Inflammatory macrophage (primary cell): ENCODE measurements around the gene KRT82.

ENCODE experiments used
- DNase-seq, 2 donors: peaks; one replicate each; pipeline ENCODE4 v3.0.0-alpha.2; 2020 to 2022

Gene KRT82

GRCh38 chr12:52435659-52435999, 29.5 kb upstream of the KRT82 start:
- no peak for DNase-seq

GRCh38 chr12:52434760-52435530, 28.8 kb upstream of the KRT82 start:
- no peak for DNase-seq

GRCh38 chr12:52434081-52434733, 28.1 kb upstream of the KRT82 start, which contains the start of gene KRT75:
Gene KRT75 (minus strand): TSS chr12:52434371. CDS start chr12:52434304, 67 bp downstream.
- no peak for DNase-seq

- DNase-seq = no peak
Measured at GRCh38 chr12:52433501-52434080, 27.5 kb upstream of the KRT82 start.

- DNase-seq = no peak
Measured at GRCh38 chr12:52432559-52433207, 26.5 kb upstream of the KRT82 start.

- DNase-seq = no peak
Measured at GRCh38 chr12:52428121-52428520, 22.0 kb upstream of the KRT82 start.

- no peak for DNase-seq
Measured at GRCh38 chr12:52427083-52427482, 20.9 kb upstream of the KRT82 start.

- no peak for DNase-seq
Measured at GRCh38 chr12:52426034-52426433, 19.9 kb upstream of the KRT82 start.

GRCh38 chr12:52425466-52425865, 19.3 kb upstream of the KRT82 start:
- DNase-seq = no peak

GRCh38 chr12:52423661-52424500, 17.7 kb upstream of the KRT82 start:
- DNase-seq = no peak

GRCh38 chr12:52423035-52423434, 16.9 kb upstream of the KRT82 start:
- DNase-seq = no peak

GRCh38 chr12:52419656-52420055, 13.5 kb upstream of the KRT82 start:
- no peak for DNase-seq

GRCh38 chr12:52418576-52419110, 12.5 kb upstream of the KRT82 start:
- DNase-seq = no peak

- no peak for DNase-seq
Measured at GRCh38 chr12:52417740-52418139, 11.6 kb upstream of the KRT82 start.

- DNase-seq = no peak
Measured at GRCh38 chr12:52416795-52417194, 10.7 kb upstream of the KRT82 start.

- peak; percentile 22 to 69 for DNase-seq
Measured at GRCh38 chr12:52415870-52416750, 10.0 kb upstream of the KRT82 start.

- no peak for DNase-seq
Measured at GRCh38 chr12:52414936-52415335, 8.8 kb upstream of the KRT82 start.

GRCh38 chr12:52413782-52414345, 7.7 kb upstream of the KRT82 start:
- DNase-seq = no peak

- no peak for DNase-seq
Measured at GRCh38 chr12:52413202-52413601, 7.1 kb upstream of the KRT82 start.

- DNase-seq = no peak
Measured at GRCh38 chr12:52411815-52412214, 5.7 kb upstream of the KRT82 start.
